Keratinocyte (primary cell): ENCODE results near the gene VN1R4.

ENCODE experiments used
- EZH2 ChIP-seq: IDR thresholded peaks from one replicate; pipeline ENCODE4 v1.6.1; 2012; ENCODE audit warnings: inconsistent platforms, mild to moderate bottlenecking, low read length, moderate library complexity
- TF ChIP-seq, protein P1 (sequence below), 3 experiments: IDR thresholded peaks in 1 of 3; conservative IDR thresholded peaks in 1 of 3; optimal IDR thresholded peaks in 1 of 3; 2 replicates in 2 of 3; 3 replicates in 1 of 3; pipeline versions ENCODE3 to v1.5.1; 2011; ENCODE audit warnings: low read length in 3 of 3, mild to moderate bottlenecking in 3 of 3, moderate library complexity in 2 of 3, control low read depth in 1 of 3, inconsistent platforms in 1 of 3; ENCODE audit not compliant: insufficient read depth in 2 of 3; ENCODE audit errors: extremely low read depth in 1 of 3

GRCh38 chr19:53285087-53285486 is 17.6 kb upstream of the VN1R4 start:
- TF ChIP-seq, protein P1, sequence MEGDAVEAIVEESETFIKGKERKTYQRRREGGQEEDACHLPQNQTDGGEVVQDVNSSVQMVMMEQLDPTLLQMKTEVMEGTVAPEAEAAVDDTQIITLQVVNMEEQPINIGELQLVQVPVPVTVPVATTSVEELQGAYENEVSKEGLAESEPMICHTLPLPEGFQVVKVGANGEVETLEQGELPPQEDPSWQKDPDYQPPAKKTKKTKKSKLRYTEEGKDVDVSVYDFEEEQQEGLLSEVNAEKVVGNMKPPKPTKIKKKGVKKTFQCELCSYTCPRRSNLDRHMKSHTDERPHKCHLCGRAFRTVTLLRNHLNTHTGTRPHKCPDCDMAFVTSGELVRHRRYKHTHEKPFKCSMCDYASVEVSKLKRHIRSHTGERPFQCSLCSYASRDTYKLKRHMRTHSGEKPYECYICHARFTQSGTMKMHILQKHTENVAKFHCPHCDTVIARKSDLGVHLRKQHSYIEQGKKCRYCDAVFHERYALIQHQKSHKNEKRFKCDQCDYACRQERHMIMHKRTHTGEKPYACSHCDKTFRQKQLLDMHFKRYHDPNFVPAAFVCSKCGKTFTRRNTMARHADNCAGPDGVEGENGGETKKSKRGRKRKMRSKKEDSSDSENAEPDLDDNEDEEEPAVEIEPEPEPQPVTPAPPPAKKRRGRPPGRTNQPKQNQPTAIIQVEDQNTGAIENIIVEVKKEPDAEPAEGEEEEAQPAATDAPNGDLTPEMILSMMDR (optimal IDR thresholded peaks at IDR 0.05 in 1 of 3, IDR thresholded peaks at IDR 0.05 in 1 of 3, conservative IDR thresholded peaks at IDR 0.05 in 1 of 3; ENCODE audit: extremely low read depth in 1 of 3, insufficient read depth in 2 of 3, low read length in 3 of 3), result no peak
- no peak for TF ChIP-seq EZH2
